ENCODE data around the gene ARHGAP23. TPM values are rescaled to one million over a fixed set of nuclear protein-coding genes. Genes with fewer than 3 reads are reported as not detected.
A peak's percentile ranks its signal among the peaks of the same experiment; 100 is the strongest.
"Not testable (repeated sequence)": the region's sequence is repeated elsewhere in the genome, so short reads cannot be mapped to it uniquely, and the experiment has no call there.

The ARHGAP23 gene
- total and polyA plus RNA-seq, 2 donors (not counting 3 experiments of a cell fraction or from before 2014, with no cell fraction given) = 25.4 to 190 TPM

DNA sequence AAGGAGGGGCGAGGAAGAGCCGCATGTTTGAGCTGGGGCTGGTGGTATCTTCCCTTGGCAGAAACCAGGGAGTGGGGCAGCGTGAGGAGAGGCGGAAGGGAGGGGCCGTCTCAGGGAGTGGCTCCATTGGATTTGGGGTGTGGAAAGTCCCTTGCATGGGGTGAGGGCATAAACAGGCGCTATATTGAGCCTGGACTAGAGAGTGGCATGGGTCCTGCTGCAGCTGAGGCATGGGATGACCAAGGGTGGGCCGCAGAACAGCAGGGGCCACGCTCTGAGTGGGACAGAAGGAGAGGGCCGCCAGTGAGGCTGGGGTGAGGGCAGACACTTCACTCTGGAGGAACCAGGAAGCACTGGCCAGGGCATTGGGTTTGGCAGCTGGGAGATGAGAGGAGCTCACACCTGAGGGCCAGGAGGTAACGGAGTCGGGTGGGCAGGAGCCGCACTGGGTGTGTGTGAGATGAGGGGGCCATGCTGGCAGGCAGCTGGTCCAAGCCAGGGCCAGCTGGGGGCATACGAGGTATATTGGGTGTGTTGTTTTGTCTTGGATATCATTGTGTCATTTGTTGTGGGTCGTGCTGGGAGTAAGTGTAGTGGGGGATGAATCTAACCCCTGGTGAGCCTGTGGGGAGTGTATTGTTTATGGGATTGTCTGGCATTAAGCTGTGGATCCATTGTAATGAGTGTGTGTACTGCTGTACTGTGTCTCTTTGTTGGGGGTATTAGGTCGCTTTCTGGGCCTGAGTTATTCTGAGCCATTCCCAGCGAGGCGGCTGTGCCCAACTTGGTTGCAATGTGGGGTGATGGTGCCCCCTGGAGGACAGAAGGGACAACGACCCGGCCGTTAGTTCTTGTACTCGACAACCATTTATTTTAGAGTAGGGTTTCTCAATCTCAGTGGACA lies 56.2 kb downstream of the ARHGAP23 start:
- CTCF ChIA-PET = interaction anchor here (0.8 to 1.9 kb wide), 4 partner anchors 41 to 135 kb away, joined by 3 to 10 read pairs (median 8); no protein-coding TSS in a partner anchor
- H3K79me2 ChIP-seq (ENCODE audit: control insufficient read depth, insufficient read depth, low read length); H3K9me3 ChIP-seq (replicated peaks; ENCODE audit: control insufficient read depth, insufficient read depth, low read length); FAIRE-seq; H3K4me3 ChIP-seq (replicated peaks in 1 of 3; ENCODE audit: insufficient read depth in 1 of 3, low read depth in 1 of 3, low read length in 3 of 3); H3K4me1 ChIP-seq (ENCODE audit: control insufficient read depth, extremely low read depth, insufficient read depth, low read length); H3K9me1 ChIP-seq (replicated peaks; ENCODE audit: control insufficient read depth, extremely low read depth, insufficient read depth, low read length); H2AFZ ChIP-seq (ENCODE audit: low read depth, low read length); POLR2A ChIA-PET; dilution Hi-C loops (cut with MboI; ENCODE audit: extremely low pct_ligation_motif_present, low sequenced_read_pairs); BruUV-seq (replicated peaks); H4K20me1 ChIP-seq (replicated peaks; ENCODE audit: control insufficient read depth, extremely low read depth, insufficient read depth, low read length); H3K27ac ChIP-seq (ENCODE audit: insufficient read depth, low read depth, low read length); H3K27me3 ChIP-seq (ENCODE audit: control insufficient read depth in 2 of 2, insufficient read depth in 2 of 2, low read length in 2 of 2); H3K9ac ChIP-seq (replicated peaks; ENCODE audit: extremely low read depth, insufficient read depth, low read length); H3K4me2 ChIP-seq (ENCODE audit: insufficient read depth, low read length): not testable (repeated sequence)
- intact Hi-C loops (cut with micrococcal nuclease) = loop anchor here (1.0 to 2.0 kb wide), 2 partner anchors 40 to 60 kb away; no protein-coding TSS in a partner anchor
- TF ChIP-seq, protein P1, sequence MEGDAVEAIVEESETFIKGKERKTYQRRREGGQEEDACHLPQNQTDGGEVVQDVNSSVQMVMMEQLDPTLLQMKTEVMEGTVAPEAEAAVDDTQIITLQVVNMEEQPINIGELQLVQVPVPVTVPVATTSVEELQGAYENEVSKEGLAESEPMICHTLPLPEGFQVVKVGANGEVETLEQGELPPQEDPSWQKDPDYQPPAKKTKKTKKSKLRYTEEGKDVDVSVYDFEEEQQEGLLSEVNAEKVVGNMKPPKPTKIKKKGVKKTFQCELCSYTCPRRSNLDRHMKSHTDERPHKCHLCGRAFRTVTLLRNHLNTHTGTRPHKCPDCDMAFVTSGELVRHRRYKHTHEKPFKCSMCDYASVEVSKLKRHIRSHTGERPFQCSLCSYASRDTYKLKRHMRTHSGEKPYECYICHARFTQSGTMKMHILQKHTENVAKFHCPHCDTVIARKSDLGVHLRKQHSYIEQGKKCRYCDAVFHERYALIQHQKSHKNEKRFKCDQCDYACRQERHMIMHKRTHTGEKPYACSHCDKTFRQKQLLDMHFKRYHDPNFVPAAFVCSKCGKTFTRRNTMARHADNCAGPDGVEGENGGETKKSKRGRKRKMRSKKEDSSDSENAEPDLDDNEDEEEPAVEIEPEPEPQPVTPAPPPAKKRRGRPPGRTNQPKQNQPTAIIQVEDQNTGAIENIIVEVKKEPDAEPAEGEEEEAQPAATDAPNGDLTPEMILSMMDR (IDR thresholded peaks at IDR 0.05; ENCODE audit: extremely low read depth in 1 of 2, insufficient read depth in 1 of 2, low read depth in 1 of 2, low read length in 2 of 2) = peak; percentile 55 to 69
- TF ChIP-seq POLR2AphosphoS5 (IDR thresholded peaks at IDR 0.05; ENCODE audit: insufficient read depth, low read depth, low read length) = peak; percentile 13
- DNase-seq (ENCODE audit: low read depth, low spot score) = peak; percentile 70
- peaks cover 10 to 31% of the 10 kb centered on the region in 2 experiments for H3K36me3 ChIP-seq (ENCODE audit: control insufficient read depth in 2 of 2, extremely low read depth in 1 of 2, insufficient read depth in 2 of 2, low read length in 2 of 2)

DNA sequence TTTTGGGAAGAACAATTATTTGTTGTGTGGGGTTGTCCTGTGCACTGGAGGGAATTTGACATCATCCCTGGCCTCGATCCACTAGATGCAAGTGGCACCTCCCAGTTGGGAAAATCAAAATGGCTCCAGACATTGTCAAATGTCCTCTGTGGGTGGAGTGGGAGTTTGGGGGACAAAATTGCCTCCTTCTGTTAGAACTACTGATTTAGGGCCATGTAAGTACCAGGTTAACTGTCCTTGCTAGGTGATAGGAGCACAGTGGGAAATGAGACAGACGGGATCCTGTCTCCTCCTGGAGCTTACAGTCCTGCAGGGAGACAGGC lies 56.8 kb downstream of the ARHGAP23 start:
- Histone ChIP-seq H3K9me3 (replicated peaks; ENCODE audit: control insufficient read depth, insufficient read depth, low read length) (no peaks in the 10 kb centered on the region), H3K4me1 (ENCODE audit: control insufficient read depth, extremely low read depth, insufficient read depth, low read length) (peaks cover 2% of the 10 kb centered on the region), H3K4me3 (replicated peaks in 1 of 3; ENCODE audit: insufficient read depth in 1 of 3, low read depth in 1 of 3, low read length in 3 of 3) (no peak overlapping the region), H3K79me2 (ENCODE audit: control insufficient read depth, insufficient read depth, low read length) (peaks cover 8% of the 10 kb centered on the region), H4K20me1 (replicated peaks; ENCODE audit: control insufficient read depth, extremely low read depth, insufficient read depth, low read length) (no peaks in the 10 kb centered on the region), H3K36me3 (ENCODE audit: control insufficient read depth in 2 of 2, extremely low read depth in 1 of 2, insufficient read depth in 2 of 2, low read length in 2 of 2) (peaks cover 13 to 35% of the 10 kb centered on the region in 2 experiments), H3K4me2 (ENCODE audit: insufficient read depth, low read length) (no peak overlapping the region), H3K27me3 (ENCODE audit: control insufficient read depth in 2 of 2, insufficient read depth in 2 of 2, low read length in 2 of 2) (no peaks in the 10 kb centered on the region), H3K9me1 (replicated peaks; ENCODE audit: control insufficient read depth, extremely low read depth, insufficient read depth, low read length) (no peaks in the 10 kb centered on the region), H2AFZ (ENCODE audit: low read depth, low read length) (no peak overlapping the region), H3K27ac (ENCODE audit: insufficient read depth, low read depth, low read length) (no peak overlapping the region), H3K9ac (replicated peaks; ENCODE audit: extremely low read depth, insufficient read depth, low read length) (no peak overlapping the region)
- no peak for FAIRE-seq
- no peak for DNase-seq (ENCODE audit: low read depth, low spot score)
- ChIA-PET POLR2A (no interaction called here), CTCF (interaction anchor here (0.8 to 1.9 kb wide), 6 partner anchors 10 to 136 kb away, joined by 3 to 10 read pairs (median 3); no protein-coding TSS in a partner anchor)
- TF ChIP-seq JUN (IDR thresholded peaks at IDR 0.05; ENCODE audit: borderline replicate concordance, insufficient read depth, insufficient read length, low read depth) (no peak), FOS (IDR thresholded peaks at IDR 0.05; ENCODE audit: borderline replicate concordance, insufficient read depth, low read length) (no peak), EZH2 (IDR thresholded peaks at IDR 0.05; ENCODE audit: borderline replicate concordance, low read depth, low read length, severe bottlenecking) (no peak), MYC (IDR thresholded peaks at IDR 0.05; ENCODE audit: low read depth, low read length) (no peak), POLR2AphosphoS5 (IDR thresholded peaks at IDR 0.05; ENCODE audit: insufficient read depth, low read depth, low read length) (no peak), POLR2A (IDR thresholded peaks at IDR 0.05; ENCODE audit: low read depth, low read length) (no peak), GATA2 (IDR thresholded peaks at IDR 0.05; ENCODE audit: insufficient read depth, insufficient read length, low read depth, low read length) (no peak)
- TF ChIP-seq, protein P1 (IDR thresholded peaks at IDR 0.05; ENCODE audit: extremely low read depth in 1 of 2, insufficient read depth in 1 of 2, low read depth in 1 of 2, low read length in 2 of 2) = no peak
- TF ChIP-seq, protein P2, sequence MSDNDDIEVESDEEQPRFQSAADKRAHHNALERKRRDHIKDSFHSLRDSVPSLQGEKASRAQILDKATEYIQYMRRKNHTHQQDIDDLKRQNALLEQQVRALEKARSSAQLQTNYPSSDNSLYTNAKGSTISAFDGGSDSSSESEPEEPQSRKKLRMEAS (IDR thresholded peaks at IDR 0.05; ENCODE audit: insufficient read depth, insufficient read length) = no peak
- no TSS peak for BruUV-seq (replicated peaks)
- dilution Hi-C loops (cut with MboI; ENCODE audit: extremely low pct_ligation_motif_present, low sequenced_read_pairs) = no loop called here
- intact Hi-C loops (cut with micrococcal nuclease) = loop anchor here (1.0 to 2.0 kb wide), 2 partner anchors 41 to 60 kb away; no protein-coding TSS in a partner anchor
